ENCODE data around the gene SCGB3A1.

The SCGB3A1 gene

GRCh38 chr5:180591311-180591887, at the start of gene SCGB3A1:
Gene SCGB3A1 (minus strand): TSS chr5:180591499. CDS start chr5:180591462, 37 bp downstream.
- no peak for DNase-seq (ENCODE audit: low spot score)

GRCh38 chr5:180640611-180640860, 49.2 kb upstream of the SCGB3A1 start:
- no peak for DNase-seq (ENCODE audit: low spot score)

- DNase-seq (ENCODE audit: low spot score), result no peak
These were observed 48.7 kb upstream of the SCGB3A1 start for GRCh38 chr5:180639741-180640610.

GRCh38 chr5:180639287-180639686, 48.0 kb upstream of the SCGB3A1 start:
- no peak for DNase-seq (ENCODE audit: low spot score)

GRCh38 chr5:180637962-180638680, 46.8 kb upstream of the SCGB3A1 start:
- no peak for DNase-seq (ENCODE audit: low spot score)

GRCh38 chr5:180636403-180637075, 45.2 kb upstream of the SCGB3A1 start:
- DNase-seq (ENCODE audit: low spot score), result no peak

- no peak for DNase-seq (ENCODE audit: low spot score)
These were observed 44.7 kb upstream of the SCGB3A1 start for GRCh38 chr5:180636016-180636402.

- DNase-seq (ENCODE audit: low spot score), result no peak
These were observed 42.2 kb upstream of the SCGB3A1 start for GRCh38 chr5:180633283-180634177.

- no peak for DNase-seq (ENCODE audit: low spot score)
These were observed 41.5 kb upstream of the SCGB3A1 start for GRCh38 chr5:180632768-180633167.

GRCh38 chr5:180631549-180632383, 40.5 kb upstream of the SCGB3A1 start:
- DNase-seq (ENCODE audit: low spot score), result no peak

- DNase-seq (ENCODE audit: low spot score), result no peak
These were observed 39.1 kb upstream of the SCGB3A1 start for GRCh38 chr5:180630426-180630825.

- DNase-seq (ENCODE audit: low spot score), result no peak
These were observed 38.6 kb upstream of the SCGB3A1 start for GRCh38 chr5:180629831-180630382.

GRCh38 chr5:180628827-180629750, 37.8 kb upstream of the SCGB3A1 start:
- no peak for DNase-seq (ENCODE audit: low spot score)

GRCh38 chr5:180628211-180628610, 36.9 kb upstream of the SCGB3A1 start:
- DNase-seq (ENCODE audit: low spot score), result no peak

- no peak for DNase-seq (ENCODE audit: low spot score)
These were observed 36.3 kb upstream of the SCGB3A1 start for GRCh38 chr5:180627386-180628120.

GRCh38 chr5:180626661-180627385, 35.5 kb upstream of the SCGB3A1 start:
- no peak for DNase-seq (ENCODE audit: low spot score)

GRCh38 chr5:180625791-180626660, 34.7 kb upstream of the SCGB3A1 start:
- DNase-seq (ENCODE audit: low spot score), result no peak
